PC-9 (cell line): ENCODE results near the gene LGI2.

Experiments
- EZH2 ChIP-seq: fragments of 200-600 bp; sonication (generic); IDR thresholded peaks from 2 replicates; pipeline ENCODE4 v1.8.0; 2017; ENCODE audit warnings: antibody characterized with exemption, low read depth
- TF ChIP-seq, protein P1 (sequence below): fragments of 200-600 bp; sonication (generic); conservative IDR thresholded peaks from 2 replicates; pipeline ENCODE4 v1.6.1; 2017; ENCODE audit warnings: mixed run types, antibody characterized with exemption, mild to moderate bottlenecking, moderate library complexity

DNA sequence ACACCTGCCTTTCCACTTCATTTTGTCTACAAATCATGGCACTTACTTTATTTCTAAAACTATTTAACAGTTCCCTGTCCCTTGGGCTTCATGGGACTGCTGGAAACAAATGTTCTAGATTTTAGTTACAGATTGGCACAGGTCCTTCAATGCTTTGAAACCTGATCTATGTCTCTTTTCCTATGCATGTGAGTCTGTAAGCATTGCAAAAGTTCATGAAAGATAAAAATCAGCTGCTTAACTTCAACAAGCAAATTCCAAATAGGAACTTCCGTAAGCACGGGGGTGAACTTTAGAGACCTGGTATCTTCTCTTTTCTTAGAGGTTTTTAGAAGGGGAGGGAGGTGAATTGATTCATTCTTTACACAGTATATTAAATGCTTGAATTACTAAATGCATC lies 9.5 kb downstream of the LGI2 start:
- TF ChIP-seq, protein P1, sequence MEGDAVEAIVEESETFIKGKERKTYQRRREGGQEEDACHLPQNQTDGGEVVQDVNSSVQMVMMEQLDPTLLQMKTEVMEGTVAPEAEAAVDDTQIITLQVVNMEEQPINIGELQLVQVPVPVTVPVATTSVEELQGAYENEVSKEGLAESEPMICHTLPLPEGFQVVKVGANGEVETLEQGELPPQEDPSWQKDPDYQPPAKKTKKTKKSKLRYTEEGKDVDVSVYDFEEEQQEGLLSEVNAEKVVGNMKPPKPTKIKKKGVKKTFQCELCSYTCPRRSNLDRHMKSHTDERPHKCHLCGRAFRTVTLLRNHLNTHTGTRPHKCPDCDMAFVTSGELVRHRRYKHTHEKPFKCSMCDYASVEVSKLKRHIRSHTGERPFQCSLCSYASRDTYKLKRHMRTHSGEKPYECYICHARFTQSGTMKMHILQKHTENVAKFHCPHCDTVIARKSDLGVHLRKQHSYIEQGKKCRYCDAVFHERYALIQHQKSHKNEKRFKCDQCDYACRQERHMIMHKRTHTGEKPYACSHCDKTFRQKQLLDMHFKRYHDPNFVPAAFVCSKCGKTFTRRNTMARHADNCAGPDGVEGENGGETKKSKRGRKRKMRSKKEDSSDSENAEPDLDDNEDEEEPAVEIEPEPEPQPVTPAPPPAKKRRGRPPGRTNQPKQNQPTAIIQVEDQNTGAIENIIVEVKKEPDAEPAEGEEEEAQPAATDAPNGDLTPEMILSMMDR = no peak
- TF ChIP-seq EZH2 = no peak
